NCI-H446 treated with DMSO at 0.1 percent for 48 hours (cell line): ENCODE results near the gene HAAO.

Experiments used
- DNase-seq: peaks from one replicate; lab custom pipeline; 2025; lab: John Stamatoyannopoulos, UW

The HAAO gene

DNA sequence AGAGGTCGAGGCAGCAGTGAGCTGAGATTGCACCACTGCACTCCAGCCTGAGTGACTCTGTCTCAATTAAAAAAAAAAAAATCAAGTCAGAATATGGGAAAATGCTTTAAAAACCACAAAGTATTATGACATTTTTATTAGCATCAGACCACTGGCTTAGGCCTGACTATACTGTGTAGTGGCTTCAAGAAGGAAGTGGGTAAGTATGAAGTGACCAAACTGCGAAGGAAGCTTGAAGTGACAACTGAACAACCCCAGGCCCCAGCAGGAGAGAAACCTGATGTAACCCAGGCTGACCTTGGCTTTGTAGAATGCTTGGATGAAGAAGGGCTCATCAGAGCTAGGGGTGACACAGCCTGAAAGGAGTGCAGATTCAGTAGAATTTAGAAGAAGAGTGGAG, 21.4 kb upstream of the HAAO start:
- DNase-seq, result no peak

DNA sequence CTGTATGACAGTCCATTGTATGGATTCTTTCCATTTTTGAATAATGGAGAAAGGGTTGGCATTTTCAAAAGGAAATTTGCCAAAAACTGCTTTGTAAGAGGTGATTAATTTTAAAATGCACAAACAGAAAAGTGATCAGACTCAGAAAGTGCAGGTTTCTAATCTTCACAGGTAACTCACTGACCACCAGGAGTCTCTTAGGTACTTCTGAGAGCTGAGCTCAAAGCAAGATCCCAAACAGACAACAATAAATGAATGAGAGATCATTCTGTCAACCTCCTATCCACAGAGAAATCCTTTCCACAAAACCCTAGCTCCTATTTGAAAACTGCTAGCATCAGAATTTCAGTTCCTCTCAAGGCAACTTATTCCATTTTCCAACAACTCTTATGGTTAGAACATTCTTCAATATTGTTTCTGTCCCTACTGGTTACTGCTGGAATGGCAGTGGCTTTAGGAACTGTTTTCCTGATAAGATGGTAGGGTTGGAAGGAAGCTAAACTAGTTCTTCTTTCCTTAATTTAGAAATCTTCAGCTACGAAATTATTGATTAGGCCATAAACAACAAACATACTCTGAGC, 20.6 kb upstream of the HAAO start:
- DNase-seq, result no peak

GRCh38 chr2:42810971-42811811, 18.8 kb upstream of the HAAO start:
- peak; percentile 17 for DNase-seq

- DNase-seq, result peak; percentile 88
Observed at GRCh38 chr2:42810121-42810970, 18.0 kb upstream of the HAAO start.

GRCh38 chr2:42809819-42810120, 17.4 kb upstream of the HAAO start:
- peak; percentile 62 for DNase-seq

DNA sequence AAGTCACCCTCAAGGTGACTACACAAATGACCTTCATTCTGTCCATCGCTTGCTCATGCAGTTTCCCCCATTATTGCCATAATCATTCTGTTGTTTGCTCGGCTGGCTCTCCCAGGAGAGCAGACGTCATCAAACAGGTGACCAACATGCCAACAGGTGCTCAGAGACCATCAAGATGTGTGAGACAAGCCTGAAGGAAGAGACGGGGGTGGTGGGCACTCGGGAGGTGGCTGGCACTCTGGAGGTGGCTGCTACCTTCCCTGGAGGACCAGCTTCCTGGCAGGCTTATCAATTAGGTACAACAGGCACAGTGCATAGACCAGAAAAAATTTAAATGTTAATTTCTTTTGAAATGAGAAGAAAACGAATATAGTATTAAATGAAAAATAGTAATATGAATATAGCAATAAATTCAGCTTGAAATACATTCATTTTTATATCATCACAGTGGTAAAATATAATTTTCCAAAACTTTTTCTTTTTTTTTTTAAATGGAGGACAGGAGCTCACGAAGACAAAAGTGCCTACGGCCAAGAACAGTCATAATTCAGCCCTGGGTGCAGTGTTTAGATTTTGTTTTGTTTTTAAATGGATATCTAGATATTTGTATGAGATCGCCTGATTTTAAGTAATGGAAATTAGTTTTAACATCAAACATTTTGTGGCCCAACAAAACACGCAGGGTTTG, 16.9 kb upstream of the HAAO start:
- no peak for DNase-seq

GRCh38 chr2:42808301-42808700, 15.9 kb upstream of the HAAO start:
- no peak for DNase-seq

DNA sequence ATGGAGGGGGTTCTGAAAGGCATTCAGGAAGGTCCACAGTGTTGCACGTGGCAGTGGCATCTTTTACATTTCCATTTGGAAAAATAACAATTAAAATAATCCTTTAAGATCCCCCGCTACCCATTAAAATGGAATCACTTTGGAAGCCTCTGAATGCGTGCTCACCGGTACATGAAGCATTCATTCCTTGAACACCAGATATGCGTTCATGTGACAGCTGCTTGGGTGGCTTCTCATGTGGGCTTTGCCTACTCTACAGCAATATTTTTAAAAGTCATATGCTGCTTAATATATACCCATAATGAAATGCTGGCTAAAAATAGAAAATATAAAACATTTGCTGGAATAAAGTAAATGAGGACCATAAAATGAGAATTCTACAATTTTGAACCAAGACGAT, 14.4 kb upstream of the HAAO start:
- DNase-seq, result no peak

- DNase-seq, result no peak
Observed at GRCh38 chr2:42804891-42805290, 12.5 kb upstream of the HAAO start.

DNA sequence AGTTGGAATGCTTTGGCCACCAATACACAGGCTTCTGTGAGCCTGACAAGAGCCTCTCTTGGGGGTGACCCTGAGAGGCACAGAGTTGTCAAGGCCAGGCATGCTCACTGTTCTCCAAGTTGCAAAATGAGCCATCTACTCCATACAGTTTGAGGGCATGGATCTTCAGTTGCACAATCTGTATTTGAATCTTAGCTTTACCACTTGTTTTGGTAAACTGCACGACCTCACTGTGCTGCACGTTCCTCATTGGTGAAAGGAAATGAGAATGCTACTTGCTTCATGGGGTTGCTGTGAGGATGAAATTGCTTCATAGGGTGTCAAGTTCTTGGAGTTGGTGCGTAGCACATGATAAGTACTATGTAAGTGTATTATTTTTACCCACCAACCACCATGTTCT, 12.0 kb upstream of the HAAO start:
- no peak for DNase-seq

GRCh38 chr2:42802150-42802549, 9.8 kb upstream of the HAAO start:
- no peak for DNase-seq

DNA sequence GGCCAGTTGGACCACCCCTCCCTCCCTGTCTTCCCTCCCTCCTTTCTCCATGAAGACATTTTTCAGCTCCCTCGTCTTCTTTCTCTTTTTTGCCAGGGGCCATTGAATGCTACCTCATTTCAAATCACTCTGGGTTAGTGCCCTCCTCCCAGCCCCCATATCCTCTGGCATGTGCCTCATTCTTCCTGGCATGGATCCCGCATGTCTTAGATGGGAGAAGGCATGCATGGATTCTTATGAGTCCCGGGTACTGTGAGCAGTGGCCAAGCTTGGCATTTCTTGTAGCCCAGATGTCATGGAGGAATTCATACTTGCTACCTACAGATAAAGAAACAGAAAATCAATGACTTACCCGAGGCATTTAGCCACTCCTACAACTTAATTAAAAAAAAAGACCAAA, 9.0 kb upstream of the HAAO start:
- peak; percentile 10 for DNase-seq

GRCh38 chr2:42800981-42801380, 8.6 kb upstream of the HAAO start:
- DNase-seq, result no peak

DNA sequence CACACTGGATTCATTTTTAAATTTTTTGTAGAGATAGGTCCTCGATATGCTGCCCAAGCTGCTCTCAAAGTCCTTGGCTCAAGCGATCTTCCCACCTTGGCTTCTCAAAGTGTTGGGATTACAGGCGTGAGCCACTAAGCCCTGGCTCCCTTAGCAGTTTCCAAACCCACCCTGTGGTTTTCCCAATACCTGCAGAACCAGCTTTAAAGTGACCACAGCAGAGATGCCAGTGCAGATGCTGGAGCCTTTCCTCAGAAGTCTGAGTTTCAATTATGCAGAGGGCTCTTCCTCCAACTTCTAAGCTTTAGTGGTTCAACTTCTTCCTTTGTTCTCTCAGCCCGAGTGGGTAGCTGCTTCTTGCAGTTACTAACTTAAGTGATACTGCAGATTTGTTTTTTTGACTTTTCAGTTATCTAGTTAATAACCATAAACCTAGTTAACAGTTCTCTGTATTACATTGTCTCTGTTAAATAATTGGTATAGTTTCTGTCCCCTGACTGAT, 8.1 kb upstream of the HAAO start:
- DNase-seq, result no peak

DNA sequence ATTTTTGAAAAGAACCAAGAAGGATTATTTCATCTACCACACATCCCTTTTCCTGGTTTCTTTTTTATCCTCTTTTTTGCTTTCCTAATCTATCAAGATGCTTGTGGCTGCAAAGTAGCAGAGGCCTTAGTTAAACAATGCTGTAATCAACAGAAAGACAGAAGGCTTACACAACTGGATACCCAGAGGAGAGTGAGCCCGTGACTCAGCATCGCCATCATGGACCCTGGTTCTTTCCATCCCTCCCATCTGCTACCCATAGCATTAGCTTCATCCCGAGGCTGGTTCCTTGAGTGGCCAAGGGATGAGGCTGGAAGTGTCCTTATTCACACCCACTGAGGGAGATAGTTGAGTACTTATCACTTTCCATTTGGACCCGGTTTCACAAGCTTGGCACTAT, 7.5 kb upstream of the HAAO start:
- DNase-seq, result no peak

GRCh38 chr2:42797281-42797680, 4.9 kb upstream of the HAAO start:
- DNase-seq, result no peak

DNA sequence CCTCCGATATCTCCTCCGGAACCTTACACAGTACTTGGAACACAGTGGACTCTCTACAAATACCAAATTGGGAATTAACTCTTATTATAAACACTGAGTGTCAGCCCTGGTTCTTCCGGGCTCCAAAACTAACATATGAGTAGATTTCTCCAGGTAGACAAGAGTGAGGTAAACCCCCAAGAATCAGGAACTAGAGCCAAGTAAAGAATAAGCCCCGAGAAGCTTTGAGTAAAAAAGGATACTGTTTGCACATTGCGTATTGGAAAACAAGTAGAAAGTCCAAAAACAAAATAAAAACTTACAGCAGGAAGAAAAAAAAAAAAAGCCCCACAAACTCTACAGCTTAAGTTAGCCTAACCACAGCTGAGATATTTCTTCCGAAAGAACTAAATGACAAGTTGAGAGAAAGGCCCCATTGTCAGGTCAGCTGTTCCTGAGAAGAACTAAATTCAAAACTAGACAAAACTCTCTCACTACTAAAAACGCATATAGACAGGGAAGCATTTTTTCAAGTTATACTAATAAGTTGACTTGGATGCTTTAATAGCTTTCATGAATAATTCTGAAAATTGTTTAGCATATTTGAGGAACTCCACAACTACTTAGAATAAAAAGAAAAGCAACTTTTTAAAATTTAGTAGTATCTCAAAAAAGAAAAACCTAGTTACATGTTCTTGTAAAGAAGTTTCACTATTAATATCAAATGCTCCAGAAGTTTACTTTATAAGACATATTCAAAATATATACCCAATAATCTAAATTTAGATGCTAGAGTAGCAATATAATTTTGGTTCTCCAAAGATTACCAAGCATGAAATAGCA, 4.3 kb upstream of the HAAO start:
- DNase-seq, result no peak

- DNase-seq, result peak; percentile 9
Observed at GRCh38 chr2:42795841-42796301, 3.5 kb upstream of the HAAO start.

- DNase-seq, result no peak
Observed at GRCh38 chr2:42795275-42795674, 2.9 kb upstream of the HAAO start.

GRCh38 chr2:42794271-42795046, 2.1 kb upstream of the HAAO start:
- no peak for DNase-seq
